ENCODE results near the gene PARD6A.

Gene PARD6A

GRCh38 chr16:67673712-67674580, 13.2 kb downstream of the PARD6A start:
- no peak overlapping the region for H2AFZ ChIP-seq (ENCODE audit: low read depth, low read length)
- no peaks in the 10 kb centered on the region for H3K36me3 ChIP-seq (replicated peaks; ENCODE audit: low read depth, low read length)
- H3K27me3 ChIP-seq (ENCODE audit: low read depth, low read length), result no peaks in the 10 kb centered on the region
- TF ChIP-seq CTCF (IDR thresholded peaks at IDR 0.05; ENCODE audit: low read depth, low read length) (no peak), EZH2phosphoT487 (IDR thresholded peaks at IDR 0.05; ENCODE audit: low read depth) (no peak)
- no peaks in the 10 kb centered on the region for H3K79me2 ChIP-seq (ENCODE audit: low read length)
- no peak overlapping the region for H3K4me3 ChIP-seq (ENCODE audit: low read length)
- no peaks in the 10 kb centered on the region for H4K20me1 ChIP-seq (ENCODE audit: insufficient read depth, low read length)
- H3K9ac ChIP-seq (ENCODE audit: low read length), result no peak overlapping the region
- no peak overlapping the region for H3K4me2 ChIP-seq (ENCODE audit: low read length)
- H3K4me1 ChIP-seq (ENCODE audit: low read length), result peaks cover 29% of the 10 kb centered on the region
- no peak overlapping the region for H3K27ac ChIP-seq (ENCODE audit: low read length)
- no peaks in the 10 kb centered on the region for H3K9me3 ChIP-seq (ENCODE audit: insufficient read depth, low read length)

GRCh38 chr16:67674851-67675578, 14.3 kb downstream of the PARD6A start:
- no peaks in the 10 kb centered on the region for H3K27me3 ChIP-seq (ENCODE audit: low read depth, low read length)
- H3K36me3 ChIP-seq (replicated peaks; ENCODE audit: low read depth, low read length), result no peaks in the 10 kb centered on the region
- no peak overlapping the region for H3K4me2 ChIP-seq (ENCODE audit: low read length)
- no peak overlapping the region for H3K27ac ChIP-seq (ENCODE audit: low read length)
- no peak overlapping the region for H3K9ac ChIP-seq (ENCODE audit: low read length)
- H3K79me2 ChIP-seq (ENCODE audit: low read length), result no peaks in the 10 kb centered on the region
- no peaks in the 10 kb centered on the region for H3K9me3 ChIP-seq (ENCODE audit: insufficient read depth, low read length)
- H3K4me1 ChIP-seq (ENCODE audit: low read length), result peaks cover 18% of the 10 kb centered on the region
- no peak overlapping the region for H3K4me3 ChIP-seq (ENCODE audit: low read length)
- no peaks in the 10 kb centered on the region for H4K20me1 ChIP-seq (ENCODE audit: insufficient read depth, low read length)
- no peak overlapping the region for H2AFZ ChIP-seq (ENCODE audit: low read depth, low read length)
- TF ChIP-seq EZH2phosphoT487 (IDR thresholded peaks at IDR 0.05; ENCODE audit: low read depth) (no peak), CTCF (IDR thresholded peaks at IDR 0.05; ENCODE audit: low read depth, low read length) (no peak)

- H3K4me1 ChIP-seq (ENCODE audit: low read length), result peaks cover 16% of the 10 kb centered on the region
- no peak overlapping the region for H3K27ac ChIP-seq (ENCODE audit: low read length)
- H3K4me2 ChIP-seq (ENCODE audit: low read length), result no peak overlapping the region
Measured at GRCh38 chr16:67675579-67675935, 14.8 kb downstream of the PARD6A start.

More at GRCh38 chr16:67675579-67675935, 14.8 kb downstream of the PARD6A start:
- no peak for TF ChIP-seq CTCF (IDR thresholded peaks at IDR 0.05; ENCODE audit: low read depth, low read length)
- TF ChIP-seq EZH2phosphoT487 (IDR thresholded peaks at IDR 0.05; ENCODE audit: low read depth), result no peak
- Histone ChIP-seq H3K9me3 (ENCODE audit: insufficient read depth, low read length) (no peaks in the 10 kb centered on the region), H3K4me3 (ENCODE audit: low read length) (no peak overlapping the region), H3K9ac (ENCODE audit: low read length) (no peak overlapping the region), H3K36me3 (replicated peaks; ENCODE audit: low read depth, low read length) (no peaks in the 10 kb centered on the region), H4K20me1 (ENCODE audit: insufficient read depth, low read length) (no peaks in the 10 kb centered on the region), H2AFZ (ENCODE audit: low read depth, low read length) (no peak overlapping the region), H3K27me3 (ENCODE audit: low read depth, low read length) (no peaks in the 10 kb centered on the region), H3K79me2 (ENCODE audit: low read length) (no peaks in the 10 kb centered on the region)
